H1 (cell line): Measurements from ENCODE around the gene SPOUT1. TPM values are rescaled to one million over a fixed set of nuclear protein-coding genes. Genes with fewer than 3 reads are reported as not detected.
"Not testable (repeated sequence)": the region's sequence is repeated elsewhere in the genome, so short reads cannot be mapped to it uniquely, and the experiment has no call there.

Experiments
- CTCF ChIA-PET: fragments of 300-600 bp; sonication (Branson Sonifier 250); formaldehyde crosslinking; loops from one replicate; lab custom pipeline; 2021; ENCODE audit not compliant: partially characterized antibody; lab: Charles Lee
- POLR2A ChIA-PET: fragments of 300-600 bp; sonication (Branson Sonifier 250); formaldehyde crosslinking; loops from one replicate; lab custom pipeline; 2021; ENCODE audit warnings: inconsistent platforms; ENCODE audit not compliant: partially characterized antibody; lab: Charles Lee
- DNase-seq, 2 experiments: peaks; one replicate each; pipeline versions ENCODE4 v3.0.0 to v3.0.0-alpha.2; 2010 to 2022; ENCODE audit warnings: low spot score in 2 of 2, low read depth in 1 of 2, mixed read lengths in 1 of 2
- FAIRE-seq: peaks from 2 replicates; lab custom pipeline; 2011; peaks lifted over from hg19 to GRCh38; lab: Jason Lieb, UNC
- H2AFZ ChIP-seq: 2 replicates; pipeline ENCODE4 v1.8.1; 2012; ENCODE audit warnings: low read length, inconsistent platforms
- H2AK5ac ChIP-seq: 2 replicates; pipeline ENCODE4 v1.6.1; 2013; ENCODE audit warnings: low read depth, low read length
- H2BK120ac ChIP-seq: replicated peaks from 2 replicates; pipeline ENCODE3; 2013; ENCODE audit warnings: low read depth, low read length, inconsistent platforms
- H2BK12ac ChIP-seq: 2 replicates; pipeline ENCODE4 v1.6.1; 2013; ENCODE audit warnings: low read depth, low read length
- H2BK15ac ChIP-seq: 2 replicates; pipeline ENCODE4 v1.6.1; 2013; ENCODE audit warnings: low read length
- H2BK20ac ChIP-seq: 2 replicates; pipeline ENCODE4 v1.6.1; 2013; ENCODE audit warnings: low read length
- H2BK5ac ChIP-seq: 2 replicates; pipeline ENCODE4 v1.6.1; 2013; ENCODE audit warnings: low read depth, low read length
- H3K14ac ChIP-seq: 2 replicates; pipeline ENCODE4 v1.6.1; 2013; ENCODE audit warnings: inconsistent platforms; ENCODE audit not compliant: insufficient read length
- H3K18ac ChIP-seq: 2 replicates; pipeline ENCODE4 v1.6.1; 2013; ENCODE audit warnings: low read length; ENCODE audit errors: extremely low read depth
- H3K23ac ChIP-seq: 2 replicates; pipeline ENCODE4 v1.6.1; 2013; ENCODE audit warnings: inconsistent platforms; ENCODE audit not compliant: insufficient read length
- H3K23me2 ChIP-seq: 2 replicates; pipeline ENCODE4 v1.6.1; 2013; ENCODE audit warnings: low read depth, low read length
- H3K27ac ChIP-seq: 2 replicates; pipeline ENCODE4 v1.6.1; 2011; ENCODE audit warnings: low read depth, low read length, inconsistent platforms
- H3K27me3 ChIP-seq, 4 experiments: replicated peaks in 1 of 4; 1 replicate in 1 of 4; 2 replicates in 3 of 4; pipeline versions ENCODE4 v1.6.1 to v1.8.1; 2011 to 2013; ENCODE audit warnings: low read length in 3 of 4, mild to moderate bottlenecking in 3 of 4, inconsistent platforms in 2 of 4, mixed read lengths in 2 of 4, moderate library complexity in 1 of 4; ENCODE audit not compliant: control insufficient read depth in 3 of 4, insufficient read depth in 3 of 4; ENCODE audit errors: extremely low read depth in 1 of 4
- H3K36me3 ChIP-seq, 4 experiments: 2 replicates each; pipeline versions ENCODE4 v1.6.1 to v1.8.1; 2011 to 2013; ENCODE audit warnings: mild to moderate bottlenecking in 4 of 4, low read length in 3 of 4, moderate library complexity in 2 of 4, control low read depth in 1 of 4, inconsistent platforms in 1 of 4; ENCODE audit not compliant: insufficient read depth in 4 of 4, control insufficient read depth in 2 of 4
- H3K4ac ChIP-seq: replicated peaks from 2 replicates; pipeline ENCODE3; 2013; ENCODE audit warnings: low read length, low read depth, mixed read lengths, inconsistent platforms; ENCODE audit not compliant: insufficient read length
- H3K4me1 ChIP-seq, 4 experiments: replicated peaks in 1 of 4; 1 replicate in 1 of 4; 2 replicates in 3 of 4; pipeline versions ENCODE4 v1.6.1 to v1.8.1; 2011 to 2013; ENCODE audit warnings: low read length in 3 of 4, inconsistent platforms in 2 of 4, mixed read lengths in 1 of 4; ENCODE audit not compliant: insufficient read depth in 4 of 4, control insufficient read depth in 3 of 4
- H3K4me2 ChIP-seq, 2 experiments: 2 replicates each; pipeline versions ENCODE4 v1.6.1 to v1.8.1; 2011 to 2013; ENCODE audit warnings: low read depth in 2 of 2, low read length in 2 of 2, control low read depth in 1 of 2, inconsistent platforms in 1 of 2, mild to moderate bottlenecking in 1 of 2; ENCODE audit not compliant: insufficient read depth in 1 of 2
- H3K4me3 ChIP-seq, 4 experiments: fragments of 200-600, 300-600 bp in 1 of 4; sonication (generic), shearing (Covaris generic), sonication (Bioruptor Twin) in 1 of 4; 2 replicates each; pipeline versions ENCODE4 v1.5.1 to v1.8.1; 2011 to 2016; ENCODE audit warnings: low read length in 4 of 4, low read depth in 3 of 4, control low read depth in 2 of 4, inconsistent platforms in 2 of 4, mild to moderate bottlenecking in 2 of 4, mixed read lengths in 1 of 4, moderate library complexity in 1 of 4; ENCODE audit not compliant: insufficient read depth in 2 of 4; ENCODE audit errors: extremely low read depth in 1 of 4
- H3K56ac ChIP-seq: replicated peaks from 2 replicates; pipeline ENCODE3; 2013; ENCODE audit warnings: low read depth, mild to moderate bottlenecking, mixed read lengths, low read length, inconsistent platforms; ENCODE audit not compliant: insufficient read length
- H3K79me1 ChIP-seq: 2 replicates; pipeline ENCODE4 v1.6.1; 2013; ENCODE audit warnings: low read depth, low read length, control low read depth
- H3K79me2 ChIP-seq, 2 experiments: 2 replicates each; pipeline versions ENCODE4 v1.6.1 to v1.8.1; 2012 to 2013; ENCODE audit warnings: low read length in 2 of 2, mild to moderate bottlenecking in 2 of 2, inconsistent platforms in 1 of 2; ENCODE audit not compliant: insufficient read depth in 2 of 2, control insufficient read depth in 1 of 2
- H3K9ac ChIP-seq, 4 experiments: replicated peaks in 1 of 4; 1 replicate in 1 of 4; 2 replicates in 3 of 4; pipeline versions ENCODE4 v1.6.1 to v1.8.1; 2011 to 2013; ENCODE audit warnings: low read depth in 3 of 4, low read length in 3 of 4, control low read depth in 2 of 4, mild to moderate bottlenecking in 2 of 4, moderate library complexity in 2 of 4, inconsistent platforms in 1 of 4; ENCODE audit errors: extremely low read depth in 1 of 4
- H3K9me3 ChIP-seq, 2 experiments: 2 replicates each; pipeline versions ENCODE4 v1.6.1 to v1.8.1; 2012 to 2013; ENCODE audit warnings: mild to moderate bottlenecking in 2 of 2, moderate library complexity in 2 of 2, control low read depth in 1 of 2, inconsistent platforms in 1 of 2, low read depth in 1 of 2, low read length in 1 of 2, mixed read lengths in 1 of 2; ENCODE audit not compliant: insufficient read depth in 2 of 2
- H4K20me1 ChIP-seq, 2 experiments: replicated peaks in 1 of 2; 2 replicates each; pipeline versions ENCODE3 to v1.8.1; 2011 to 2013; ENCODE audit warnings: inconsistent platforms in 2 of 2, low read length in 2 of 2, mild to moderate bottlenecking in 1 of 2; ENCODE audit not compliant: insufficient read depth in 2 of 2, control insufficient read depth in 1 of 2
- H4K5ac ChIP-seq: 2 replicates; pipeline ENCODE4 v1.6.1; 2013; ENCODE audit warnings: low read length, low read depth, mixed read lengths, inconsistent platforms; ENCODE audit not compliant: insufficient read length
- H4K8ac ChIP-seq: 2 replicates; pipeline ENCODE4 v1.8.0; 2013; ENCODE audit warnings: mild to moderate bottlenecking, moderate library complexity, low read length, inconsistent platforms; ENCODE audit not compliant: insufficient read depth; ENCODE audit errors: extremely low read depth
- H4K91ac ChIP-seq: replicated peaks from 2 replicates; pipeline ENCODE3; 2013; ENCODE audit warnings: low read length, mixed read lengths, inconsistent platforms; ENCODE audit not compliant: insufficient read length
- CTCF ChIP-seq, 3 experiments: IDR thresholded peaks; 1 replicate in 2 of 3; 2 replicates in 1 of 3; pipeline versions ENCODE4 v1.5.1 to v1.6.1; 2011; ENCODE audit warnings: low read length in 3 of 3, mild to moderate bottlenecking in 3 of 3, inconsistent platforms in 2 of 3, low read depth in 1 of 3, moderate library complexity in 1 of 3; ENCODE audit not compliant: insufficient read depth in 1 of 3; ENCODE audit errors: control extremely low read depth in 1 of 3
- RAD21 ChIP-seq, 2 experiments: IDR thresholded peaks in 1 of 2; conservative IDR thresholded peaks in 1 of 2; 2 replicates each; pipeline ENCODE4 v1.6.1; 2011; ENCODE audit warnings: low read depth in 2 of 2, low read length in 2 of 2, improper control_type of control experiment in 1 of 2, inconsistent platforms in 1 of 2, mild to moderate bottlenecking in 1 of 2, moderate library complexity in 1 of 2
- WGBS, 2 experiments: shearing (Covaris generic) in 1 of 2; methylation state at CpG; one replicate each; pipeline versions ENCODE4 v1.1.6 to v1.1.7; 2013 to 2015; ENCODE audit warnings: low lambda C conversion rate in 2 of 2, mixed read lengths in 2 of 2, inconsistent platforms in 1 of 2, low coverage in 1 of 2, missing lambda C conversion rate in 1 of 2; ENCODE audit not compliant: insufficient replicate concordance in 2 of 2, insufficient coverage in 1 of 2, insufficient read length in 1 of 2; ENCODE audit errors: extremely low coverage in 1 of 2, missing lambda C conversion rate in 1 of 2; 5-methylcytosine and 5-hydroxymethylcytosine counted together
- polyA plus RNA-seq, 7 experiments: library from polyadenylated mRNA; depleted of rRNA in 3 of 7; stranded (reverse) in 5 of 7; unstranded in 2 of 7; fragments of >200 nt in 5 of 7; fragments of 200-250 nt in 2 of 7; gene quantifications; 1 replicate in 5 of 7; 2 replicates in 1 of 7; 4 replicates in 1 of 7; pipeline versions ENCODE4 v1.2.1 to v1.2.3, GENCODE V29; 2011 to 2013; ENCODE audit warnings: missing spikeins in 2 of 7, mixed read lengths in 2 of 7
- total RNA-seq: library from RNA; stranded (reverse); fragmentation: NEBNext Ultra II Directional; extraction: Animal tissue kit (Norgen Biotek cat#: 25700); gene quantifications from 2 replicates; pipeline ENCODE4 v1.2.1, GENCODE V29; 2021

Gene SPOUT1
- total and polyA plus RNA-seq, 2 of the 8 experiments (the other 6 are each of a cell fraction or from before 2014, with no cell fraction given) = 69.2 to 77.8 TPM

- ChIA-PET POLR2A (interaction anchor here (1.0 to 1.4 kb wide), 2 partner anchors 31 to 98 kb away, joined by 3 read pairs; no protein-coding TSS in a partner anchor), CTCF (interaction anchor here (0.6 to 4.3 kb wide), 20 partner anchors 9 to 1775 kb away, joined by 3 to 44 read pairs (median 4); partner anchors contain the start of gene SPOUT1)
- H3K9me3 ChIP-seq = peaks cover 8 to 12% of the 10 kb centered on the region in 2 experiments; a peak in 3 of 4 replicates
- not testable (repeated sequence) for H4K5ac ChIP-seq, H2AK5ac ChIP-seq, H3K23ac ChIP-seq, H3K4ac ChIP-seq, H3K27me3 ChIP-seq, H3K4me1 ChIP-seq, H2BK20ac ChIP-seq, H2BK5ac ChIP-seq, H2AFZ ChIP-seq, H3K4me2 ChIP-seq, H3K18ac ChIP-seq, FAIRE-seq, H3K23me2 ChIP-seq, H3K4me3 ChIP-seq, DNase-seq, H3K79me2 ChIP-seq, H2BK12ac ChIP-seq, H3K27ac ChIP-seq, H3K56ac ChIP-seq, H3K36me3 ChIP-seq, H2BK15ac ChIP-seq, H4K8ac ChIP-seq, H3K79me1 ChIP-seq, H4K20me1 ChIP-seq, H3K14ac ChIP-seq, H3K9ac ChIP-seq, H4K91ac ChIP-seq, H2BK120ac ChIP-seq
- WGBS, 2 experiments = 84% methylated on average over 10 of the region's 10 CpGs; no CpG with 5 or more reads in 1 of the 2 experiments
- TF ChIP-seq RAD21 (IDR thresholded peaks at IDR 0.05 in 1 of 2, conservative IDR thresholded peaks at IDR 0.05 in 1 of 2; ENCODE audit: low read depth in 2 of 2, low read length in 2 of 2) (peak; percentile 64 to 68), CTCF (IDR thresholded peaks at IDR 0.05; ENCODE audit: control extremely low read depth in 1 of 3, insufficient read depth in 1 of 3, low read depth in 1 of 3, low read length in 3 of 3) (peak; percentile 8 to 65 (median 26))
Observed at GRCh38 chr9:128851779-128852600, 22.4 kb upstream of the SPOUT1 start.
